A549 treated with RU486 at 1 μM for 4 hours (cell line): ENCODE data around the gene HSPA12B. TPM values are rescaled to one million over a fixed set of nuclear protein-coding genes. Genes with fewer than 3 reads are reported as not detected.

Experiments
- total RNA-seq: library from RNA; stranded (reverse); fragments of 200-300 nt; extraction: Qiagen RNA extraction; gene quantifications from 5 replicates; pipeline ENCODE4 v1.2.3, GENCODE V29; 2022; ENCODE audit warnings: low read depth

HSPA12B gene
- 0.29 to 0.43 TPM (median 0.34 TPM) in 5 replicates for total RNA-seq

DNA sequence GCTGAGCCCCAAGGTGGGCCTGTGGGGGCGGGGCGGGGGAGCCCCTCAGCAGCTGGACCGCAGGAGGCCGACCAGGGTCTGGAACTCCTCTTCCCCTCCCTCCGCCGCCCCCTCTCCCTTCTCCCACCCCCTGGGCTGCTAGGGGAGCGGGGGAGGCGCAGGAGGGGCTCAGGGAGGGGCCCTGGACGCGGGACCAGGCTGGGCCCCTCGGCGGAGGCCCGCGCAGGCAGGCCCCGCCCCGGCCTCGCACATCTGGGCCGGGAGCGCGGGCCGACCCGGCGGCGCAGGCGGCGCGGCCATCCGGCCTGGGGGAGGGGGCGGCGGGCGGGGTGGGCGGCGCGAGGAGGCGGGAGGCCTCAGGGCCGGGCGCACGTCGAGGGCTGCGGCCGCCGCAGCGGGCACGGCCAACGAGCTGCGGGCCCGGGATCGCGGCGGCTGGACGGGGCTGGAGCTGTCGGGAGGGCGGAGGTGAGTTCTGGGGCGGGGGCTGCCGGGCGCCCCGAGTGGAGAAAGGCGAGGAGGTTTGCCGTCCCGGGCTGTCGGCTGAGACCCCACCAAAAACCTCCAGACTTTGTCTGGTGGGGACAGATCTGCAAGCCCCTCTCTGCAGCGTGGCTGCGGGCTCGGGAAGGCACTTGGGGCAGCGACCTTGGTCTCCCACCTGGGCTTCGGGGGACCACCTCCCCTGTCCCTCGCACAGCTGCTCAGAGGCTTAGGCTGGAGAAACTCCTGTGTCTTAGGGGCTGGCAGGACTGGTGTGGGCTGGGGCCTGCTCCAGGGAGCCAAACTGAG is at the start of gene HSPA12B:
HSPA12B (plus strand) TSS at position 359 of the 792 bp plus-strand sequence. CDS start 5,990 bp downstream, outside the sequence.

GRCh38 chr20:3712279-3712873 is 20.1 kb upstream of the HSPA12B start, which contains the start of gene SIGLEC1:
TSS of gene SIGLEC1 (minus strand) at chr20:3712600. CDS start at chr20:3707128, 5,472 bp downstream.

GRCh38 chr20:3767427-3768341 is 35.2 kb downstream of the HSPA12B start, which contains the start of gene ADISSP:
TSS of gene ADISSP (minus strand) at chr20:3767753. CDS start at chr20:3760100, 7,653 bp downstream.

DNA sequence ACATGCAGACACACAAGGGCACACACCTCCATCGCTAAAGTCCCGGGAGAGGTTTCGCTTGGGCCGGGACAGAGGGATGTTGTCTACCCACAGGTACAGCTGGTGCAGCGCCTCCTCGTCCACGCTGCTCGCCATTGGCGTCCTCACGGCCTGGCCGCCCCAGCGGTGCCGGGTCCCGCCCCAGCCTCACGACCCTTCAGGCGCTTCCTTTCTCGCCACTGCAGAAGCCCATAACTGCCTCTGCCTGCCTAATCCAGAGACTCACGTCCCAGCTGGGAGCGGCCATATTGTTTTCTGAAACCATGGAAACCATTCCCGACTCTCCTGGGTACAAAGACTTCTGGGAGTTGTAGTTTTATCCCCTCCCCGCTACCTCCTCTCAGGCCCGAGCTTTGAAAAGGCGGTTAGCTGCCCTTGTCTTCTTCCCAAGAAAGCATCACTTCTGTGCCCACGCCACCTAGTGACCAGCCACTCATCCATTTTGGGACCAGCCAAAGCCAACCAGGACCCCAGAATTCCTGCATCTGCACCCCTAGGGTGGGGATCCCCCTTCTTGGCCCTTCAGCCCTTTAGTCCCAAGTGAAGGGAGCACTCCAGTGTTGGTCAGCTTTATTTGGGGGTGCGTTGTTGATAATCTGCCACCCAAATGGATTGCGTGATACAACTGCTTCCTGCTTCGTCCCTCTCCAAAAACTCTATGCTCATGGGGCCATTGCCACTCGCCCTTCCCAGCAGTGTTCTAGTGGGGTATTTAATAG is 48.8 kb downstream of the HSPA12B start, which contains the start of gene SPEF1:
SPEF1 (minus strand) TSS at position 296 of the 758 bp plus-strand sequence; CDS start at position 135, 161 bp downstream.

DNA sequence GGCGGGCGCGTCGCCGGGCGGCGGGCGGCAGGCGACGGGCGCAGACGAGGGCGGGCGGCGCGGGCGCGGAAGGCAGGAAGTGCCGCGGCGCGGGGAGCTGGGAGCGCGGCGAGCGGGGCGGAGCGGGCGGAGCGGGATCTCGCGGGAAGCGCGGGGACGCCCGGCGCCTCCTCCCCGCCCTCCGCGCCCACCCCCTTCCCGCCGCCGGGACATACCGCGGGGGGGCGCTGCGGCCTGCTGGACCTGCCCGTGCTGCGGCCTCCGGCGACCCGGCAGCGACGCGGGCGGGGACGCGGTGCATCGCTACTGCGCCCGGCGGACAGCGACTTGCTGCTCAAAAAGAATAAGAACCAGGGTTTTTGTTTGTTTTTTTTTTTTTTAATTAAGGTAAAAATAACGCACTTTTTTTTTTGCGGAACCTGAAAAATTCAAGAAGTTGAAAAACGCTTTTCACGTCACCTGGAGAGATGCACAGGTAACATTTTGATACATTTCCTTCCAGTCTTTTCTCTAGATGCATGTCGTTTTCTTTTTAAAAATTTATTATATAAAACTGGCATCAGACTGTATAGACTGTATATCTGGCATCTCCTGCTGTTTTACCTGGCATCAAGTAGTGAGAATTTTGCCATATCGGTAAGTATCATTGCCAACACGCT is 54.3 kb downstream of the HSPA12B start, which contains the start of gene CENPB:
CENPB (minus strand) TSS at position 76 of the 659 bp plus-strand sequence. CDS start 257 bp downstream, outside the sequence.

DNA sequence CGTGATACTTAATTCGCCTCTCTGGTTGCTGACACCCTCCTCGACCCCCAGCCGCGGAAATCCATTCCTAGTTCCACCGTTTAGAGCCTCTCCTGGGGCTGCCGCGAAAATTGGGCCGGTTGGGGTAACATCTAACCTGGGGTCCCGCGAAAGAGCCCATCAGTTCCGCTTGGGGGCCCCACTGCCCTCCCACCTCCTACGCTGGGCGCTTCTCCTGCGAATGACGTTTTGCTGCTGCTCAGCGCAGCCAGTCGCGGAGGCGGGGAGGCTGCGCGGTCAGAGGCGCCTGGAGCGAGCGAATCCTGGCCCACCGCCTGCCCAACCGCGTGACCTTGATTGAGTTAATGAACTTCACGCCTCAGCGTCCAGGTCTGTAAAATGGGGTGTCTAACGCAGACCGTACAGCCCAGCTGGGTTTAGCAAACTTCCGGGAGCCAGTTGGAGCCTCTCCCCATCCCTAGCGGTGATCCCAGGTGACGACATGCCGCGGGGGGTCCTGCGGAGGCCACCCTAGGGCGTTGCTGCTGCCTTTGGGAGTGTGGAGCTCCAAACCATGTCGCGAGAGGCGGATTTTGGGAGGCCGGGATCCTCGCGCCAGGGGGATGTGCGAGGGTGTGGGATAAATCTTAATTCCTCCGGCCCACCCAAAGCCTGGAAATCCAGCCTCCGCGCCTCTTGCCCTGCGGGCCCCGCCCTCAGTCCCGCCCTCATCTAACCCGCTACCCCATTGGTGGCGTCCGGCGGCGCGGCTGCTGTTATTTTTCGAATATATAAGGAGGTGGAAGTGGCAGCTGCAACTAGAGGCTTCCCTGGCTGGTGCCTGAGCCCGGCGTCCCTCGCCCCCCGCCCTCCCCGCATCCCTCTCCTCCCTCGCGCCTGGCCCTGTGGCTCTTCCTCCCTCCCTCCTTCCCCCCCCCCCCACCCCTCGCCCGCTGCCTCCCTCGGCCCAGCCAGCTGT is 63.3 kb downstream of the HSPA12B start, which contains the start of gene CDC25B:
CDC25B (plus strand) TSS at position 800 of the 958 bp plus-strand sequence. CDS start 222 bp downstream, outside the sequence.

Other genes with a start within 250 kb of the HSPA12B start
- not detected in 5 replicates for gene GFRA4, start 69.3 kb upstream of the HSPA12B start, total RNA-seq
- gene ADAM33, start 50.7 kb upstream of the HSPA12B start, total RNA-seq: 0.06 TPM in 1 of 5 replicates, not detected in the others
- gene SIGLEC1, start 20.1 kb upstream of the HSPA12B start, total RNA-seq: not detected in 5 replicates
- gene ADISSP, start 35.1 kb downstream of the HSPA12B start, total RNA-seq: 101 to 169 TPM (median 156 TPM) in 5 replicates
- 1.5 to 2.1 TPM (median 2.0 TPM) in 5 replicates for gene SPEF1, start 48.8 kb downstream of the HSPA12B start, total RNA-seq
- gene CENPB, start 54.1 kb downstream of the HSPA12B start, total RNA-seq: 91.1 to 129 TPM (median 119 TPM) in 5 replicates
- gene CDC25B, start 63.6 kb downstream of the HSPA12B start, total RNA-seq: 171 to 213 TPM (median 207 TPM) in 5 replicates
- 14.9 to 20.4 TPM (median 17.8 TPM) in 5 replicates for gene AP5S1, start 87.9 kb downstream of the HSPA12B start, total RNA-seq
- gene MAVS, start 114.1 kb downstream of the HSPA12B start, total RNA-seq: 16.5 to 23.1 TPM (median 20.1 TPM) in 5 replicates
- gene PANK2, start 156.7 kb downstream of the HSPA12B start, total RNA-seq: 51.7 to 59.5 TPM (median 57.6 TPM) in 5 replicates